Measurements from ENCODE around the gene GZMM.
A peak's percentile ranks its signal among the peaks of the same experiment; 100 is the strongest.

Gene GZMM

GRCh38 chr19:566844-567243 is 23.0 kb downstream of the GZMM start:
- no peak for DNase-seq (ENCODE audit: low read depth)

GRCh38 chr19:567296-567900 is 23.5 kb downstream of the GZMM start:
- no peak for DNase-seq (ENCODE audit: low read depth)

- no peak for DNase-seq (ENCODE audit: low read depth)
Observed at GRCh38 chr19:570251-570686, 26.4 kb downstream of the GZMM start.

- peak; percentile 55 for DNase-seq (ENCODE audit: low read depth)
Observed at GRCh38 chr19:570937-571565, 27.2 kb downstream of the GZMM start.

GRCh38 chr19:571566-571974 is 27.7 kb downstream of the GZMM start:
- peak; percentile 25 for DNase-seq (ENCODE audit: low read depth)

GRCh38 chr19:572140-572742 is 28.4 kb downstream of the GZMM start, which contains the start of gene BSG:
Gene BSG (plus strand): TSS chr19:572596. CDS start chr19:572635, 39 bp downstream.
- DNase-seq (ENCODE audit: low read depth): peak; percentile 99

- DNase-seq (ENCODE audit: low read depth): no peak
Observed at GRCh38 chr19:572743-573518, 29.1 kb downstream of the GZMM start.

- no peak for DNase-seq (ENCODE audit: low read depth)
Observed at GRCh38 chr19:573519-573825, 29.6 kb downstream of the GZMM start.

- DNase-seq (ENCODE audit: low read depth): no peak
Observed at GRCh38 chr19:574658-575526, 31.0 kb downstream of the GZMM start.

GRCh38 chr19:575527-576506 is 32.0 kb downstream of the GZMM start:
- no peak for DNase-seq (ENCODE audit: low read depth)

- DNase-seq (ENCODE audit: low read depth): no peak
Observed at GRCh38 chr19:576768-577438, 33.0 kb downstream of the GZMM start.

GRCh38 chr19:577439-578392 is 33.9 kb downstream of the GZMM start:
- no peak for DNase-seq (ENCODE audit: low read depth)

- no peak for DNase-seq (ENCODE audit: low read depth)
Observed at GRCh38 chr19:579111-579841, 35.4 kb downstream of the GZMM start.

- no peak for DNase-seq (ENCODE audit: low read depth)
Observed at GRCh38 chr19:579842-580155, 35.9 kb downstream of the GZMM start.

- DNase-seq (ENCODE audit: low read depth): no peak
Observed at GRCh38 chr19:580274-580835, 36.5 kb downstream of the GZMM start.

GRCh38 chr19:581399-582111 is 37.7 kb downstream of the GZMM start:
- DNase-seq (ENCODE audit: low read depth): no peak

- no peak for DNase-seq (ENCODE audit: low read depth)
Observed at GRCh38 chr19:582497-583197, 38.8 kb downstream of the GZMM start.
